Activated CD4-positive, alpha-beta T cell treated with anti-CD3 and anti-CD28 coated beads, Interleukin-2, amount 50 U/mL, for 48 hours (primary cell): Measurements from ENCODE around the gene GAB1.

Experiments used
- DNase-seq, 2 experiments: peaks; one replicate each; pipeline ENCODE4 v3.0.0-alpha.2; 2020

The GAB1 gene

GRCh38 chr4:143391261-143391660, 54.6 kb downstream of the GAB1 start:
- no peak for DNase-seq

- DNase-seq: no peak
These were observed 55.2 kb downstream of the GAB1 start for GRCh38 chr4:143391895-143392294.

GRCh38 chr4:143393195-143393594, 56.5 kb downstream of the GAB1 start:
- no peak for DNase-seq

- no peak for DNase-seq
These were observed 58.2 kb downstream of the GAB1 start for GRCh38 chr4:143394739-143395453.

- no peak for DNase-seq
These were observed 60.0 kb downstream of the GAB1 start for GRCh38 chr4:143396695-143397094.

GRCh38 chr4:143397335-143397734, 60.7 kb downstream of the GAB1 start:
- DNase-seq: no peak

- DNase-seq: no peak
These were observed 61.2 kb downstream of the GAB1 start for GRCh38 chr4:143397887-143398286.

GRCh38 chr4:143399113-143399949, 62.7 kb downstream of the GAB1 start:
- no peak for DNase-seq

- DNase-seq: no peak
These were observed 63.4 kb downstream of the GAB1 start for GRCh38 chr4:143400082-143400481.

GRCh38 chr4:143402776-143403552, 66.3 kb downstream of the GAB1 start:
- DNase-seq: no peak

GRCh38 chr4:143403553-143403820, 66.8 kb downstream of the GAB1 start:
- no peak for DNase-seq

- no peak for DNase-seq
These were observed 67.9 kb downstream of the GAB1 start for GRCh38 chr4:143404555-143404954.

- no peak for DNase-seq
These were observed 68.5 kb downstream of the GAB1 start for GRCh38 chr4:143405075-143405730.

- peak; percentile 6 to 30 for DNase-seq
These were observed 69.8 kb downstream of the GAB1 start for GRCh38 chr4:143406523-143406922.

GRCh38 chr4:143407474-143407873, 70.8 kb downstream of the GAB1 start:
- no peak for DNase-seq

- no peak for DNase-seq
These were observed 71.2 kb downstream of the GAB1 start for GRCh38 chr4:143407888-143408287.

- no peak for DNase-seq
These were observed 73.3 kb downstream of the GAB1 start for GRCh38 chr4:143410015-143410414.

GRCh38 chr4:143411527-143412419, 75.1 kb downstream of the GAB1 start:
- DNase-seq: no peak

- no peak for DNase-seq
These were observed 75.7 kb downstream of the GAB1 start for GRCh38 chr4:143412420-143412758.

GRCh38 chr4:143417679-143418403, 81.2 kb downstream of the GAB1 start:
- DNase-seq: no peak

- no peak for DNase-seq
These were observed 83.6 kb downstream of the GAB1 start for GRCh38 chr4:143420227-143420626.

GRCh38 chr4:143421609-143422008, 84.9 kb downstream of the GAB1 start:
- no peak for DNase-seq
